ENCODE data around the gene PRXL2B.
"Not testable (repeated sequence)": the region's sequence is repeated elsewhere in the genome, so short reads cannot be mapped to it uniquely, and the experiment has no call there.

Gene PRXL2B

GRCh38 chr1:2551544-2551943, 35.0 kb upstream of the PRXL2B start:
- not testable (repeated sequence) for DNase-seq

- no peak for DNase-seq
These were observed 34.4 kb upstream of the PRXL2B start for GRCh38 chr1:2552189-2552588.

GRCh38 chr1:2553076-2553475, 33.5 kb upstream of the PRXL2B start:
- not testable (repeated sequence) for DNase-seq

GRCh38 chr1:2553871-2554620, 32.5 kb upstream of the PRXL2B start:
- DNase-seq = no peak

GRCh38 chr1:2554621-2555387, 31.8 kb upstream of the PRXL2B start:
- DNase-seq = peak; percentile 56

- peak; percentile 89 for DNase-seq
These were observed 30.8 kb upstream of the PRXL2B start for GRCh38 chr1:2555634-2556276.

GRCh38 chr1:2556277-2556677, 30.3 kb upstream of the PRXL2B start, which contains the start of gene TNFRSF14:
Gene TNFRSF14 (plus strand): TSS chr1:2556371. CDS start chr1:2556665, 294 bp downstream.
- peak; percentile 78 for DNase-seq

- DNase-seq = peak; percentile 67
These were observed 29.7 kb upstream of the PRXL2B start for GRCh38 chr1:2556678-2557481.

- no peak for DNase-seq
These were observed 28.8 kb upstream of the PRXL2B start for GRCh38 chr1:2557482-2558400.

- no peak for DNase-seq
These were observed 28.2 kb upstream of the PRXL2B start for GRCh38 chr1:2558420-2558819.

GRCh38 chr1:2558861-2559260, 27.7 kb upstream of the PRXL2B start:
- DNase-seq = no peak

GRCh38 chr1:2559509-2560298, 26.9 kb upstream of the PRXL2B start:
- DNase-seq = no peak

GRCh38 chr1:2560299-2561073, 26.1 kb upstream of the PRXL2B start:
- DNase-seq = no peak

- no peak for DNase-seq
These were observed 25.1 kb upstream of the PRXL2B start for GRCh38 chr1:2561446-2561845.

- DNase-seq = no peak
These were observed 24.4 kb upstream of the PRXL2B start for GRCh38 chr1:2561898-2562895.

- DNase-seq = no peak
These were observed 23.4 kb upstream of the PRXL2B start for GRCh38 chr1:2563205-2563604.

- no peak for DNase-seq
These were observed 22.4 kb upstream of the PRXL2B start for GRCh38 chr1:2564006-2564814.

Measured in activated CD4-positive, alpha-beta T cell treated with anti-CD3 and anti-CD28 coated beads, Interleukin-2, Interleukin-6, amounts not matched to agents 100 ng/mL and 50 ng/mL, durations not matched to agents 16 hours and 8 hours (primary cell).